Smooth muscle cell (in vitro differentiated cells): ENCODE data around the gene FGGY. TPM values are rescaled to one million over a fixed set of nuclear protein-coding genes. Genes with fewer than 3 reads are reported as not detected.
A peak's percentile ranks its signal among the peaks of the same experiment; 100 is the strongest.

Source experiments
- DNase-seq: peaks from one replicate; lab custom pipeline; 2025; ENCODE audit not compliant: unreplicated experiment; lab: John Stamatoyannopoulos, UW
- H2AFZ ChIP-seq: fragments of 200-600 bp; sonication (generic); 2 replicates; pipeline ENCODE4 v1.6.0; 2016; ENCODE audit warnings: antibody characterized with exemption, low read depth, mild to moderate bottlenecking
- H3F3A ChIP-seq: fragments of 200-600 bp; sonication (generic); 2 replicates; pipeline ENCODE4 v1.6.0; 2017; ENCODE audit warnings: antibody characterized with exemption, low read depth
- H3K27ac ChIP-seq: fragments of 200-600 bp; sonication (generic); 2 replicates; pipeline ENCODE4 v1.5.1; 2016; ENCODE audit warnings: low read depth, mild to moderate bottlenecking
- H3K27me3 ChIP-seq: fragments of 200-600 bp; sonication (generic); 2 replicates; pipeline ENCODE4 v1.6.1; 2016; ENCODE audit warnings: low read depth, mild to moderate bottlenecking
- H3K36me3 ChIP-seq: fragments of 200-600 bp; sonication (generic); 2 replicates; pipeline ENCODE4 v1.5.1; 2016; ENCODE audit warnings: low read depth
- H3K4me1 ChIP-seq: fragments of 200-600 bp; sonication (generic); 2 replicates; pipeline ENCODE4 v1.5.1; 2016; ENCODE audit warnings: low read depth
- H3K4me2 ChIP-seq: fragments of 200-600 bp; sonication (generic); 2 replicates; pipeline ENCODE4 v1.6.0; 2016; ENCODE audit warnings: mild to moderate bottlenecking
- H3K4me3 ChIP-seq: fragments of 200-600 bp; sonication (generic); 2 replicates; pipeline ENCODE4 v1.5.1; 2016; ENCODE audit warnings: mild to moderate bottlenecking
- H3K79me2 ChIP-seq: fragments of 200-600 bp; sonication (generic); 2 replicates; pipeline ENCODE4 v1.6.0; 2016; ENCODE audit warnings: low read depth, mild to moderate bottlenecking
- H3K9ac ChIP-seq: fragments of 200-600 bp; sonication (generic); 2 replicates; pipeline ENCODE4 v1.6.0; 2016; ENCODE audit warnings: low read depth
- H3K9me3 ChIP-seq: fragments of 200-600 bp; sonication (generic); replicated peaks from 2 replicates; pipeline ENCODE4 v1.5.1; 2016; ENCODE audit warnings: low read depth
- H4K20me1 ChIP-seq: fragments of 200-600 bp; sonication (generic); 2 replicates; pipeline ENCODE4 v1.6.0; 2016; ENCODE audit warnings: low read depth
- CTCF ChIP-seq: fragments of 200-600 bp; sonication (generic); IDR thresholded peaks from 2 replicates; pipeline ENCODE4 v1.5.1; 2017; ENCODE audit warnings: borderline replicate concordance, mild to moderate bottlenecking, antibody characterized with exemption; ENCODE audit not compliant: insufficient read depth, poor library complexity, severe bottlenecking
- WGBS: methylation state at CpG from one replicate; pipeline ENCODE4 v1.1.7; 2016; ENCODE audit warnings: low lambda C conversion rate; 5-methylcytosine and 5-hydroxymethylcytosine counted together
- polyA plus RNA-seq: library from polyadenylated mRNA; unstranded; fragments of >200 nt; fragmentation: Nextera tagmentation; extraction: Ambion mirVana; gene quantifications from 2 replicates; pipeline ENCODE4 v1.2.1, GENCODE V29; 2016
- total RNA-seq: library from RNA; depleted of rRNA; stranded (reverse); fragments of >200 nt; gene quantifications from 2 replicates; pipeline ENCODE4 v1.2.3, GENCODE V29; 2014

FGGY gene
- total and polyA plus RNA-seq, 2 experiments from 2014 or later = 5.1 to 9.2 TPM

GRCh38 chr1:59716832-59717231, 419.9 kb downstream of the FGGY start:
- H3F3A ChIP-seq = peaks cover 5% of the 10 kb centered on the region
- H2AFZ ChIP-seq = peak overlapping the region; percentile 62
- no peaks in the 10 kb centered on the region for H3K27me3 ChIP-seq
- no peak overlapping the region for H3K4me3 ChIP-seq
- H3K27ac ChIP-seq = no peak overlapping the region
- H3K9me3 ChIP-seq = no peaks in the 10 kb centered on the region
- 77% methylated on average over 3 of the region's 3 CpGs for WGBS
- no peaks in the 10 kb centered on the region for H3K36me3 ChIP-seq
- no peaks in the 10 kb centered on the region for H4K20me1 ChIP-seq
- H3K9ac ChIP-seq = no peak overlapping the region
- no peak for DNase-seq
- H3K4me2 ChIP-seq = no peak overlapping the region
- no peaks in the 10 kb centered on the region for H3K79me2 ChIP-seq
- TF ChIP-seq CTCF = no peak
- no peaks in the 10 kb centered on the region for H3K4me1 ChIP-seq

GRCh38 chr1:59718064-59718988, 421.4 kb downstream of the FGGY start:
- Histone ChIP-seq H3K4me2 (no peak overlapping the region), H3K36me3 (no peaks in the 10 kb centered on the region), H3F3A (peaks cover 5% of the 10 kb centered on the region), H3K9ac (no peak overlapping the region), H2AFZ (no peak overlapping the region), H3K79me2 (no peaks in the 10 kb centered on the region), H3K4me3 (no peak overlapping the region), H4K20me1 (no peaks in the 10 kb centered on the region), H3K4me1 (no peaks in the 10 kb centered on the region), H3K27ac (no peak overlapping the region), H3K27me3 (no peaks in the 10 kb centered on the region), H3K9me3 (no peaks in the 10 kb centered on the region)
- WGBS = 75% methylated on average over 7 of the region's 7 CpGs
- TF ChIP-seq CTCF = peak; percentile 58
- DNase-seq = no peak

GRCh38 chr1:59718989-59719360, 422.1 kb downstream of the FGGY start:
- H3K4me3 ChIP-seq = no peak overlapping the region
- H3K36me3 ChIP-seq = no peaks in the 10 kb centered on the region
- no peak overlapping the region for H3K4me2 ChIP-seq
- no peak for TF ChIP-seq CTCF
- H3K79me2 ChIP-seq = no peaks in the 10 kb centered on the region
- H3K27me3 ChIP-seq = no peaks in the 10 kb centered on the region
- DNase-seq = no peak
- no peak overlapping the region for H3K27ac ChIP-seq
- no peaks in the 10 kb centered on the region for H3K4me1 ChIP-seq
- no peak overlapping the region for H3K9ac ChIP-seq
- no peaks in the 10 kb centered on the region for H3K9me3 ChIP-seq
- H4K20me1 ChIP-seq = no peaks in the 10 kb centered on the region
- H3F3A ChIP-seq = peaks cover 5% of the 10 kb centered on the region
- H2AFZ ChIP-seq = no peak overlapping the region
